Activated CD8-positive, alpha-beta memory T cell treated with anti-CD3 and anti-CD28 coated beads for 36 hours (primary cell): ENCODE results near the gene TALDO1. TPM values are rescaled to one million over a fixed set of nuclear protein-coding genes. Genes with fewer than 3 reads are reported as not detected.

Source experiments
- CTCF ChIA-PET: fragments of 350-600 bp; sonication (Branson Sonifier 250); formaldehyde crosslinking; loops from one replicate; lab custom pipeline; 2021; ENCODE audit warnings: antibody characterized with exemption; lab: Charles Lee
- POLR2A ChIA-PET: fragments of 350-600 bp; sonication (Branson Sonifier 250); formaldehyde crosslinking; loops from one replicate; lab custom pipeline; 2021; ENCODE audit warnings: antibody characterized with exemption; lab: Charles Lee
- total RNA-seq, 2 experiments: library from RNA; stranded (reverse); gene quantifications; one replicate each; pipeline ENCODE4 v1.2.3, GENCODE V29; 2021

TALDO1 gene
- total RNA-seq, 2 experiments from 2014 or later, result 270 to 286 TPM

GRCh38 chr11:788009-788640, 40.9 kb downstream of the TALDO1 start:
- ChIA-PET POLR2A (no interaction called here), CTCF (interaction anchor here (1.1 kb wide), 1 partner anchor 10 kb away, joined by 3 read pairs; no protein-coding TSS in a partner anchor)

GRCh38 chr11:788953-789940, 42.0 kb downstream of the TALDO1 start:
- ChIA-PET POLR2A (interaction anchor here (1.0 kb wide), 2 partner anchors 12 to 14 kb away, joined by 3 to 4 read pairs; no protein-coding TSS in a partner anchor), CTCF (interaction anchor here (0.6 to 1.1 kb wide), 2 partner anchors 11 to 14 kb away, joined by 3 read pairs; no protein-coding TSS in a partner anchor)

- POLR2A ChIA-PET, result interaction anchor here (0.6 to 1.0 kb wide), 3 partner anchors 13 to 26 kb away, joined by 3 to 4 read pairs (median 3); no protein-coding TSS in a partner anchor
- CTCF ChIA-PET, result no interaction called here
Measured at GRCh38 chr11:789943-790342, 42.7 kb downstream of the TALDO1 start, which contains the start of gene CEND1. Gene CEND1 (minus strand): TSS chr11:790090. CDS start chr11:788576, 1,514 bp downstream.

GRCh38 chr11:790721-791564, 43.7 kb downstream of the TALDO1 start:
- CTCF ChIA-PET, result interaction anchor here (1.2 kb wide), 1 partner anchor 9 kb away, joined by 3 read pairs; no protein-coding TSS in a partner anchor
- POLR2A ChIA-PET, result no interaction called here

GRCh38 chr11:791658-792534, 44.6 kb downstream of the TALDO1 start:
- POLR2A ChIA-PET, result no interaction called here
- CTCF ChIA-PET, result interaction anchor here (1.2 kb wide), 1 partner anchor 10 kb away, joined by 3 read pairs; no protein-coding TSS in a partner anchor

GRCh38 chr11:792535-792821, 45.2 kb downstream of the TALDO1 start:
- ChIA-PET CTCF (no interaction called here), POLR2A (no interaction called here)

GRCh38 chr11:792873-793272, 45.6 kb downstream of the TALDO1 start:
- ChIA-PET CTCF (no interaction called here), POLR2A (interaction anchor here (0.8 kb wide), 1 partner anchor 16 kb away, joined by 3 read pairs; the partner anchor contains the start of gene RPLP2)

GRCh38 chr11:793556-793955, 46.3 kb downstream of the TALDO1 start:
- POLR2A ChIA-PET, result interaction anchor here (0.8 to 0.9 kb wide), 2 partner anchors 16 to 17 kb away, joined by 3 read pairs; partner anchors contain the start of genes GATD1 and RPLP2
- CTCF ChIA-PET, result interaction anchor here (1.0 kb wide), 1 partner anchor 13 kb away, joined by 3 read pairs; no protein-coding TSS in a partner anchor

- ChIA-PET CTCF (interaction anchor here (0.5 to 1.0 kb wide), 2 partner anchors 13 to 230 kb away, joined by 3 read pairs; no protein-coding TSS in a partner anchor), POLR2A (interaction anchor here (0.9 kb wide), 1 partner anchor 17 kb away, joined by 3 read pairs; the partner anchor contains the start of gene GATD1)
Measured at GRCh38 chr11:794013-794765, 46.9 kb downstream of the TALDO1 start.

- ChIA-PET CTCF (interaction anchor here (0.9 kb wide), 1 partner anchor 49 kb away, joined by 3 read pairs; no protein-coding TSS in a partner anchor), POLR2A (interaction anchor here (0.5 kb wide), 1 partner anchor 16 kb away, joined by 5 read pairs; no protein-coding TSS in a partner anchor)
Measured at GRCh38 chr11:794766-795633, 47.7 kb downstream of the TALDO1 start.

GRCh38 chr11:795634-796564, 48.6 kb downstream of the TALDO1 start:
- ChIA-PET CTCF (interaction anchor here (0.8 to 2.6 kb wide), 3 partner anchors 19 to 50 kb away, joined by 3 to 10 read pairs (median 4); partner anchors contain the start of gene GATD1), POLR2A (interaction anchor here (0.5 to 0.9 kb wide), 2 partner anchors 15 to 47 kb away, joined by 3 to 5 read pairs; no protein-coding TSS in a partner anchor)

GRCh38 chr11:796565-797295, 49.5 kb downstream of the TALDO1 start:
- ChIA-PET POLR2A (interaction anchor here (0.6 to 0.9 kb wide), 3 partner anchors 13 to 48 kb away, joined by 3 to 4 read pairs (median 3); partner anchors contain the start of gene RPLP2), CTCF (interaction anchor here (0.8 to 2.6 kb wide), 2 partner anchors 20 to 29 kb away, joined by 4 to 10 read pairs; partner anchors contain the start of gene GATD1)

- POLR2A ChIA-PET, result interaction anchor here (0.6 to 0.8 kb wide), 2 partner anchors 12 to 13 kb away, joined by 3 to 4 read pairs; partner anchors contain the start of gene RPLP2
- CTCF ChIA-PET, result interaction anchor here (2.6 kb wide), 1 partner anchor 20 kb away, joined by 10 read pairs; the partner anchor contains the start of gene GATD1
Measured at GRCh38 chr11:797296-798092, 50.2 kb downstream of the TALDO1 start.
